ENCODE results near the gene MDFI. TPM values are rescaled to one million over a fixed set of nuclear protein-coding genes. Genes with fewer than 3 reads are reported as not detected.

The MDFI gene
- total RNA-seq, 2 experiments from 2014 or later = not detected

DNA sequence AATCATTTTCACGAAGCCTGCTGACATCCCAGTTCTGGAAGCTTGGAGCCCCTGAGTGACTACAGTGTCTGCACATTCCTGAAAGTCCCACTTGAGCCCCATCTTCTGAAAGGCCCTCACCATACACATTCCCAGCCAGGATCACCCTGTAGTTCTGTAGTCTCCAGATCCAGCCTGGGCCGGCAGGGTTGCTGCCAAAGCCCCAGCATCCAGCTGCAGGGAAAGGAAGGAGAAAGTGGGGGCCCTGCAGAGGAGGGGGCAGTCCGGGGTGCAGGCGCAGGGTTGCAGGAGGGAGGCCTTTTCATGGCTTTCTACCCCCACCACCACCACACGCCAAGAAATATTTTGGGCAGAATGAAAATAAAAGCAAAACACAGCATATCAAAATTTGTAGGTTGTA, 26.0 kb downstream of the MDFI start:
- ChIA-PET CTCF (no interaction called here), POLR2A (no interaction called here)
- Mint-ChIP-seq H3K27me3 (peaks cover 17% of the 10 kb centered on the region), H3K4me1 (ENCODE audit: low read depth) (no peaks in the 10 kb centered on the region), H3K27ac (no peak overlapping the region), H3K36me3 (ENCODE audit: low read depth) (no peaks in the 10 kb centered on the region), H3K9me3 (no peaks in the 10 kb centered on the region), H3K4me3 (no peak overlapping the region)
- Histone ChIP-seq H3K4me1 (ENCODE audit: insufficient read depth, low read length) (no peaks in the 10 kb centered on the region), H3K27ac (ENCODE audit: low read depth in 1 of 2, low read length in 2 of 2) (no peak overlapping the region), H3K4me3 (ENCODE audit: low read length) (no peak overlapping the region), H3K9me3 (ENCODE audit: control insufficient read depth in 1 of 2, insufficient read depth in 1 of 2, low read length in 2 of 2) (no peaks in the 10 kb centered on the region), H3K27me3 (ENCODE audit: control insufficient read depth in 1 of 2, insufficient read depth in 2 of 2, low read length in 2 of 2) (peaks cover 0 to 7% of the 10 kb centered on the region in 2 experiments), H3K36me3 (ENCODE audit: insufficient read depth, low read length) (no peaks in the 10 kb centered on the region)
- intact Hi-C loops (cut with DNase I, micrococcal nuclease) = no loop called here
- TF ChIP-seq, protein P1, sequence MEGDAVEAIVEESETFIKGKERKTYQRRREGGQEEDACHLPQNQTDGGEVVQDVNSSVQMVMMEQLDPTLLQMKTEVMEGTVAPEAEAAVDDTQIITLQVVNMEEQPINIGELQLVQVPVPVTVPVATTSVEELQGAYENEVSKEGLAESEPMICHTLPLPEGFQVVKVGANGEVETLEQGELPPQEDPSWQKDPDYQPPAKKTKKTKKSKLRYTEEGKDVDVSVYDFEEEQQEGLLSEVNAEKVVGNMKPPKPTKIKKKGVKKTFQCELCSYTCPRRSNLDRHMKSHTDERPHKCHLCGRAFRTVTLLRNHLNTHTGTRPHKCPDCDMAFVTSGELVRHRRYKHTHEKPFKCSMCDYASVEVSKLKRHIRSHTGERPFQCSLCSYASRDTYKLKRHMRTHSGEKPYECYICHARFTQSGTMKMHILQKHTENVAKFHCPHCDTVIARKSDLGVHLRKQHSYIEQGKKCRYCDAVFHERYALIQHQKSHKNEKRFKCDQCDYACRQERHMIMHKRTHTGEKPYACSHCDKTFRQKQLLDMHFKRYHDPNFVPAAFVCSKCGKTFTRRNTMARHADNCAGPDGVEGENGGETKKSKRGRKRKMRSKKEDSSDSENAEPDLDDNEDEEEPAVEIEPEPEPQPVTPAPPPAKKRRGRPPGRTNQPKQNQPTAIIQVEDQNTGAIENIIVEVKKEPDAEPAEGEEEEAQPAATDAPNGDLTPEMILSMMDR (IDR thresholded peaks at IDR 0.05) = no peak
- ATAC-seq (ENCODE audit: poor library complexity) = no peak
- no peak for DNase-seq

DNA sequence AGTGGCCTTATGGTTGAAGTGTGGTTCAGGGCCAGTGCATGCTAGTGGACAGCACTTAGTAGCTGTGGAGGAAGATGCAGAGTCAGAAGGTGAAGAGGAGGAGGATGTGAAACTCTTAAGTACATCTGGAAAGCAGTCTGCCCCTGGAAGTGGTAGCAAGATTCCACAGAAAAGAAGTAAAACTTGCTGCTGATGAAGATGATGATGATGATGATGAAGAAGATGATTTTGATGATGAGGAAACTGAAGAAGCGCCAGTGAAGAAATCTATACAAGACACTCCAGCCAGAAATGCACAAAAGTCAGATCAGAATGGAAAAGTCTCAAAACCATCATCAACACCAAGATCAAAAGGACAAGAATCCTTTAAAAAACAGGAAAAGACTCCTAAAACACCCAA, 28.9 kb downstream of the MDFI start:
- Histone ChIP-seq H3K4me1 (ENCODE audit: insufficient read depth, low read length) (no peaks in the 10 kb centered on the region), H3K9me3 (ENCODE audit: control insufficient read depth in 1 of 2, insufficient read depth in 1 of 2, low read length in 2 of 2) (no peaks in the 10 kb centered on the region), H3K27ac (ENCODE audit: low read depth in 1 of 2, low read length in 2 of 2) (no peak overlapping the region), H3K4me3 (ENCODE audit: low read length) (no peak overlapping the region), H3K27me3 (ENCODE audit: control insufficient read depth in 1 of 2, insufficient read depth in 2 of 2, low read length in 2 of 2) (peaks cover 6% of the 10 kb centered on the region in 2 experiments), H3K36me3 (ENCODE audit: insufficient read depth, low read length) (no peaks in the 10 kb centered on the region)
- no peaks in the 10 kb centered on the region for H3K9me3 Mint-ChIP-seq
- ATAC-seq (ENCODE audit: poor library complexity) (no peak), DNase-seq (no peak)
- POLR2A ChIA-PET = no interaction called here
- no peaks in the 10 kb centered on the region for H3K4me1 Mint-ChIP-seq (ENCODE audit: low read depth)
- TF ChIP-seq, protein P1 (IDR thresholded peaks at IDR 0.05) = no peak
- H3K36me3 Mint-ChIP-seq (ENCODE audit: low read depth) = no peaks in the 10 kb centered on the region
- intact Hi-C loops (cut with DNase I, micrococcal nuclease) = no loop called here
- no peak overlapping the region for H3K27ac Mint-ChIP-seq
- CTCF ChIA-PET = no interaction called here
- H3K4me3 Mint-ChIP-seq = no peak overlapping the region
- peaks cover 19% of the 10 kb centered on the region for H3K27me3 Mint-ChIP-seq

DNA sequence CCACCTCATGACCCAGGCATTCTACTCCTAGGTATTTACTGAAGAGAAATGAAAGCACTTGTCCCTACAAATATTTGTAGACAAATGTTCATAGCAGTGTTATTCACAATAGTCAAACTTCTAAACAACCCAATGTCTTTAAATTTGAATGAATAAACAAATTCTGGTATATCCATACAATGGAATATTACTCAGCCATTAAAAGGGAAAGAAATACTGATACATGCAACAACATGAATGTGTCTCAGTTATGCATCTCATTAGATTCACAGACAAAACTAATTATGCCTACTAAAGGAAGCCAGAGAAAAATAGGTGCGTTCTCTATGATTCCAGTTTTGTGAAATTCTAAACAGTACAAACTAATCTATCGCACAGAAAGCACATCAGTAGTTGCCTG, 30.7 kb downstream of the MDFI start:
- no peaks in the 10 kb centered on the region for H3K36me3 ChIP-seq (ENCODE audit: insufficient read depth, low read length)

More for the DNA sequence above, 30.7 kb downstream of the MDFI start:
- no peaks in the 10 kb centered on the region for H3K36me3 Mint-ChIP-seq (ENCODE audit: low read depth)
- H3K27ac Mint-ChIP-seq = no peak overlapping the region
- no peaks in the 10 kb centered on the region for H3K4me1 Mint-ChIP-seq (ENCODE audit: low read depth)
- ATAC-seq (ENCODE audit: poor library complexity) = no peak
- ChIA-PET CTCF (no interaction called here), POLR2A (no interaction called here)
- TF ChIP-seq, protein P1 (IDR thresholded peaks at IDR 0.05) = no peak
- Histone ChIP-seq H3K9me3 (ENCODE audit: control insufficient read depth in 1 of 2, insufficient read depth in 1 of 2, low read length in 2 of 2) (no peaks in the 10 kb centered on the region), H3K27me3 (ENCODE audit: control insufficient read depth in 1 of 2, insufficient read depth in 2 of 2, low read length in 2 of 2) (peaks cover 6 to 8% of the 10 kb centered on the region in 2 experiments), H3K4me3 (ENCODE audit: low read length) (no peak overlapping the region), H3K27ac (ENCODE audit: low read depth in 1 of 2, low read length in 2 of 2) (no peak overlapping the region), H3K4me1 (ENCODE audit: insufficient read depth, low read length) (no peaks in the 10 kb centered on the region)
- intact Hi-C loops (cut with DNase I, micrococcal nuclease) = no loop called here
- H3K4me3 Mint-ChIP-seq = no peak overlapping the region
- H3K9me3 Mint-ChIP-seq = no peaks in the 10 kb centered on the region
- DNase-seq = no peak
- H3K27me3 Mint-ChIP-seq = peaks cover 16% of the 10 kb centered on the region

Data from CD4-positive, alpha-beta T cell (primary cell).